AG04450 (cell line): ENCODE results near the gene ZKSCAN1. TPM values are rescaled to one million over a fixed set of nuclear protein-coding genes. Genes with fewer than 3 reads are reported as not detected.

Experiments used
- CTCF ChIA-PET: fragments of 300-600, 350-600 bp; formaldehyde crosslinking; extraction: SDS; loops from one replicate; lab custom pipeline; 2022; ENCODE audit warnings: antibody characterized with exemption, inconsistent platforms; lab: Charles Lee
- POLR2A ChIA-PET: fragments of 350-600 bp; formaldehyde crosslinking; extraction: SDS; loops from one replicate; lab custom pipeline; 2021; ENCODE audit warnings: antibody characterized with exemption, inconsistent platforms; lab: Yijun Ruan, JAX
- DNase-seq: peaks from one replicate; pipeline ENCODE4 v3.0.0-alpha.2; 2011; ENCODE audit warnings: low read depth, low spot score
- H3K27ac ChIP-seq: one replicate; pipeline ENCODE4 v1.5.1; 2012; ENCODE audit warnings: low read depth, low read length, control low read depth
- H3K27me3 ChIP-seq: one replicate; pipeline ENCODE4 v1.6.0; 2012; ENCODE audit warnings: low read length; ENCODE audit not compliant: control insufficient read depth, insufficient read depth
- H3K4me3 ChIP-seq: 2 replicates; pipeline ENCODE4 v1.5.1; 2011; ENCODE audit warnings: mild to moderate bottlenecking, low read depth, low read length, control low read depth
- H3K9me3 ChIP-seq: 2 replicates; pipeline ENCODE4 v1.5.1; 2012; ENCODE audit warnings: low read length; ENCODE audit not compliant: control insufficient read depth, insufficient read depth
- polyA plus RNA-seq: library from polyadenylated mRNA; depleted of rRNA; stranded (reverse); fragments of >200 nt; gene quantifications from 2 replicates; pipeline ENCODE4 v1.2.3, GENCODE V29; 2011
- TF ChIP-seq, protein P1 (sequence below): IDR thresholded peaks from 2 replicates; pipeline ENCODE4 v1.5.1; 2011; ENCODE audit warnings: low read depth, low read length, control low read depth, inconsistent platforms

Gene ZKSCAN1
- polyA plus RNA-seq, 1 experiment = 42.7 TPM

DNA sequence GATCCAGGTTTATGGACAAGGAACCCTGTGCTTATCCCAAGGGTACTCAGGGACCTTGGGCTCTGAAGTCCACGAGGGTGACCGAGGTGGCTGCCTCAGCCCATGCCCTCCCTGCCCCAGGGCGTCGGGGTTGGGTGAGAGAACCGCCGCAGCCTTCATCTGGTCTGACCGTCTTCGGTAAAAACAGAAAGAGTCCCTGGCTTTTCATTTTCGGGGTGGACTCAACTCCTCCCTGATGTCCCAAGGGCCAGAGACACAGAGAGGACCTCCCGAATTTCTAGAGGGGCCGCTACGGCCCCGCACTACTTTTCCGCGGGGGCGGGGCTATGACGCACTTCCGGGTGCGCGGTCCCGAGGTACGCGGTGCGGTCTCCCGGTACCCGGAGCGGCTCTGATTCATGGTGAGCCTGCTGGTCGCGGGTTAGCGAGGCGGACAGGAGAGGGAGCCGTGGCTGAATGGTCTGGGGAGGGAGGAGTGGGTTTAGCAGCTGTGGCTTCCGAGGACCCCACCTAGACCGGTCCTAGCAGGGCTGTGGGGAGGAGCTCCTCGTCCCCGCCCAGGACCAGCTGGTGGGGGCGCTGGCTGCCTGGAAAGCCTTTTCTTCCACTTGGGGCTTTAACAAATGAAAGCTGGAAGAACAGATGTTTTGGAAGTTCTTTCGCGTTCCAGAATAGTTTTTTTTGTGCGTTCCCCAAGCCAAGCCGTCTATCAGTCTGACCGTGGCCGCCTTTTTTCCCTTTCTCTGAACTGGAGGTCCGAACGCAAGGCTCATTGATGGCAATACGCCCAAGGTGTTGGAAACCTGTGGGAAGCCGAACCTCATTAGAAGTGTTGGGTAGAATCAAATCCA, 34.3 kb downstream of the ZKSCAN1 start, which contains the start of gene ZSCAN21:
ZSCAN21 (plus strand) TSS at position 334 of the 851 bp plus-strand sequence. CDS start 7,233 bp downstream, outside the sequence.
- TF ChIP-seq, protein P1, sequence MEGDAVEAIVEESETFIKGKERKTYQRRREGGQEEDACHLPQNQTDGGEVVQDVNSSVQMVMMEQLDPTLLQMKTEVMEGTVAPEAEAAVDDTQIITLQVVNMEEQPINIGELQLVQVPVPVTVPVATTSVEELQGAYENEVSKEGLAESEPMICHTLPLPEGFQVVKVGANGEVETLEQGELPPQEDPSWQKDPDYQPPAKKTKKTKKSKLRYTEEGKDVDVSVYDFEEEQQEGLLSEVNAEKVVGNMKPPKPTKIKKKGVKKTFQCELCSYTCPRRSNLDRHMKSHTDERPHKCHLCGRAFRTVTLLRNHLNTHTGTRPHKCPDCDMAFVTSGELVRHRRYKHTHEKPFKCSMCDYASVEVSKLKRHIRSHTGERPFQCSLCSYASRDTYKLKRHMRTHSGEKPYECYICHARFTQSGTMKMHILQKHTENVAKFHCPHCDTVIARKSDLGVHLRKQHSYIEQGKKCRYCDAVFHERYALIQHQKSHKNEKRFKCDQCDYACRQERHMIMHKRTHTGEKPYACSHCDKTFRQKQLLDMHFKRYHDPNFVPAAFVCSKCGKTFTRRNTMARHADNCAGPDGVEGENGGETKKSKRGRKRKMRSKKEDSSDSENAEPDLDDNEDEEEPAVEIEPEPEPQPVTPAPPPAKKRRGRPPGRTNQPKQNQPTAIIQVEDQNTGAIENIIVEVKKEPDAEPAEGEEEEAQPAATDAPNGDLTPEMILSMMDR = peak; percentile 32; the same call in 1 of the 2 replicates
- Histone ChIP-seq H3K27me3 (no peaks in the 10 kb centered on the region), H3K27ac (peak within 1 kb of the TSS; percentile 99), H3K9me3 (no peaks in the 10 kb centered on the region), H3K4me3 (peak within 1 kb of the TSS; percentile 85)
- ChIA-PET POLR2A (interaction anchor here (0.6 to 1.7 kb wide), 7 partner anchors 14 to 130 kb away, joined by 3 to 7 read pairs (median 3); partner anchors contain the start of genes TRIM4, ZKSCAN1 and ZNF3), CTCF (interaction anchor here (11.8 kb wide), 1 partner anchor 56 kb away, joined by 174 read pairs; no protein-coding TSS in a partner anchor)
- DNase-seq = peak; percentile 62

DNA sequence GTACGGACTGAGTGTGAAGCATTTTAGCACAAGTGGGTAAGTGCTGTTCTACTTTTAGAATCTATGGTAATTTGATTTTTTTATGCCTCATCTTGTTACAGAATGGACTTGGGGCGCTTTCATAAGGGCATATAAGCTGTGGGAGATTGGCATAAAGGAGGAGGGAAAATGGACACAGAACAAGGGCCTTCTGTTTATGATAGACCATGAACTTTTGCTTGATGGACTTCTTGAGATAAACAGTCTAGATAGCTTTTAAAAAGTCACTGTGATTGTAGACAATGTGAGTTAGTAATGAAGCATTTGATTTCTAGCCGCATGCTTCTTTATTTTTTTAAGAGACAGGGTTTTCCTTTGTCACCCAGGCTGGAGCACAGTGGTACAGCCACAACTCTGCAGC, 36.2 kb downstream of the ZKSCAN1 start:
- Histone ChIP-seq H3K9me3 (no peaks in the 10 kb centered on the region), H3K4me3 (no peak overlapping the region), H3K27me3 (no peaks in the 10 kb centered on the region), H3K27ac (no peak overlapping the region)
- TF ChIP-seq, protein P1 = no peak
- CTCF ChIA-PET = interaction anchor here (1.1 to 11.8 kb wide), 5 partner anchors 16 to 138 kb away, joined by 3 to 174 read pairs (median 7); no protein-coding TSS in a partner anchor
- no peak for DNase-seq
- POLR2A ChIA-PET = no interaction called here

DNA sequence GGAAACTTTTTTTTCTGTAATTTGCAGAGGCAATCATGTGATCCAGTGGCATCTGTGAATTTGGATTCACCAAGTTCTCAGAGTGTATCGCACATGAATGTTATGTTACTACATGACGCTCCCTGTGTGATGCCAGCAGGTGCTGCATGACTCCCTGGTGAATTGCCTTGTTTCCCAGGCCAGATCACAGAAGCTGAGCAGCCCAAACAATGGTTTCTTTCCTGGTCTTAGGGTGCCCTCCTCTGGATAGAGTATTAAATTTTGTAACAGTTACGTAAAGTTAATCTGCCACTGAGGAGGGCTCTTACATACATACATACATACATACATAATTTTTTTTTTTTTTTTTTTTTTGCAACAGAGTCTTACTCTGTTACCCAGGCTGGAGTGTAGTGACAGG, 37.8 kb downstream of the ZKSCAN1 start:
- CTCF ChIA-PET = interaction anchor here (0.6 to 11.8 kb wide), 12 partner anchors 10 to 1292 kb away, joined by 3 to 174 read pairs (median 4); partner anchors contain the start of gene ZKSCAN1
- TF ChIP-seq, protein P1 = peak; percentile 38
- Histone ChIP-seq H3K9me3 (no peaks in the 10 kb centered on the region), H3K27ac (no peak overlapping the region), H3K27me3 (no peaks in the 10 kb centered on the region), H3K4me3 (no peak overlapping the region)
- POLR2A ChIA-PET = interaction anchor here (0.6 to 0.8 kb wide), 2 partner anchors 14 to 59 kb away, joined by 3 to 13 read pairs; no protein-coding TSS in a partner anchor
- DNase-seq = peak; percentile 65

DNA sequence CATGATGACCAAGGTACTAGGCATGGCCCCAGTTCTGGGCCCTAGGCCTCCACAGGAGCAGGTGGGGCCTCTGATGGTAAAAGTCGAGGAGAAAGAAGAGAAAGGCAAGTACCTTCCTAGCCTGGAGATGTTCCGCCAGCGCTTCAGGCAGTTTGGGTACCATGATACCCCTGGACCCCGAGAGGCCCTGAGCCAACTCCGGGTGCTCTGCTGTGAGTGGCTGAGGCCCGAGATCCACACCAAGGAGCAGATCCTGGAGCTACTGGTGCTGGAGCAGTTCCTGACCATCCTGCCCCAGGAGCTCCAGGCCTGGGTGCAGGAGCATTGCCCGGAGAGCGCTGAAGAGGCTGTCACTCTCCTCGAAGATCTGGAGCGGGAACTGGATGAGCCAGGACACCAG, 41.6 kb downstream of the ZKSCAN1 start:
- ChIA-PET POLR2A (no interaction called here), CTCF (interaction anchor here (1.7 to 11.8 kb wide), 3 partner anchors 63 to 149 kb away, joined by 4 to 174 read pairs (median 6); no protein-coding TSS in a partner anchor)
- no peaks in the 10 kb centered on the region for H3K9me3 ChIP-seq
- no peak overlapping the region for H3K4me3 ChIP-seq
- no peaks in the 10 kb centered on the region for H3K27me3 ChIP-seq
- TF ChIP-seq, protein P1 = no peak
- peak overlapping the region; percentile 11 for H3K27ac ChIP-seq
- DNase-seq = no peak
